Epithelial cell of proximal tubule (primary cell): ENCODE data around the gene XIST. TPM values are rescaled to one million over a fixed set of nuclear protein-coding genes. Genes with fewer than 3 reads are reported as not detected.

ENCODE experiments used
- DNase-seq: peaks from one replicate; pipeline ENCODE4 v3.0.0-alpha.2; 2011; ENCODE audit warnings: low read depth
- H3K4me3 ChIP-seq: 2 replicates; pipeline ENCODE4 v1.5.1; 2011; ENCODE audit warnings: low read depth, mild to moderate bottlenecking, low read length
- total RNA-seq: library from RNA; depleted of rRNA; stranded (reverse); fragments of >200 nt; gene quantifications from 2 replicates; pipeline ENCODE4 v1.2.3, GENCODE V29; 2015
- TF ChIP-seq, protein P1 (sequence below): conservative IDR thresholded peaks from 2 replicates; pipeline ENCODE4 v1.5.1; 2012; ENCODE audit warnings: low read depth, mild to moderate bottlenecking, low read length

Gene XIST
- total RNA-seq, 1 donor from 2014 or later, result not detected

DNA sequence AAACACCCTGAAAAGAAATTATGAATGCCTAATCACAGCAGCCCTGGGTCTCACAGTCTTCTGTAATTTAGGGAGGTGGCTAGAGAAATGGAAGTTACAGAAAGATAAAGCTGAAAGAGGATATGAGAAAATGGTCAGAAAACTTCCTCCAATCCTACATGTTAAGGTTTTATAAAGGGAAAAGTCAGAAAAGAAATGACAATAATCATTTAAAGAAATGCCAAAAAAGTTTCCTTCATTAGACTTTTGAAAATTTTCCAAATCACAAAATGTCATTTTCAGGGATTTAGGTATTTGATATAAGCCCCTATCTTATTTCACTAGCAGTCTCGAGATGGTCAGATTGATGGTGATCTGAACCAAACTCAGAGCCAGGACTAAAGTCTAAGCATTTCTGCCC lies 13.4 kb downstream of the XIST start:
- no peak for DNase-seq
- TF ChIP-seq, protein P1, sequence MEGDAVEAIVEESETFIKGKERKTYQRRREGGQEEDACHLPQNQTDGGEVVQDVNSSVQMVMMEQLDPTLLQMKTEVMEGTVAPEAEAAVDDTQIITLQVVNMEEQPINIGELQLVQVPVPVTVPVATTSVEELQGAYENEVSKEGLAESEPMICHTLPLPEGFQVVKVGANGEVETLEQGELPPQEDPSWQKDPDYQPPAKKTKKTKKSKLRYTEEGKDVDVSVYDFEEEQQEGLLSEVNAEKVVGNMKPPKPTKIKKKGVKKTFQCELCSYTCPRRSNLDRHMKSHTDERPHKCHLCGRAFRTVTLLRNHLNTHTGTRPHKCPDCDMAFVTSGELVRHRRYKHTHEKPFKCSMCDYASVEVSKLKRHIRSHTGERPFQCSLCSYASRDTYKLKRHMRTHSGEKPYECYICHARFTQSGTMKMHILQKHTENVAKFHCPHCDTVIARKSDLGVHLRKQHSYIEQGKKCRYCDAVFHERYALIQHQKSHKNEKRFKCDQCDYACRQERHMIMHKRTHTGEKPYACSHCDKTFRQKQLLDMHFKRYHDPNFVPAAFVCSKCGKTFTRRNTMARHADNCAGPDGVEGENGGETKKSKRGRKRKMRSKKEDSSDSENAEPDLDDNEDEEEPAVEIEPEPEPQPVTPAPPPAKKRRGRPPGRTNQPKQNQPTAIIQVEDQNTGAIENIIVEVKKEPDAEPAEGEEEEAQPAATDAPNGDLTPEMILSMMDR, result no peak
- H3K4me3 ChIP-seq, result no peak overlapping the region

DNA sequence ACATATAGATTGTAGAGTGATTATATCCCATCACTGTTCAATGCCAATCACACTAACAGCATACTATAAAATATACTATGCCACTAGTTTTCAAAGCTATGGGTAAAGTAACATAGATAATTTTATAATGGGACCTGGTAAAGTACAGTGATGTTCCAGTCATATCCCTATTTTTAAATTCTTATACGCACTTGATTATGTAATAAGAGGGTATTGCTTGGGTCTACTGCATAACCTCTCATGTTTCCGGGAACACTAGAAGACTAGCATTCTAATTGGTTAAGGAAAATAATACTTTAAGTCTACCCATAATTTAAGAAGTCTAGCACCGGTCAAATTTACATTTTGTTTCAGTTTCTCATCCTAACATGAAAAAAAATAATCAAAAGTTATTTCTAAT lies 14.4 kb downstream of the XIST start:
- TF ChIP-seq, protein P1, result no peak
- H3K4me3 ChIP-seq, result no peak overlapping the region
- DNase-seq, result no peak

DNA sequence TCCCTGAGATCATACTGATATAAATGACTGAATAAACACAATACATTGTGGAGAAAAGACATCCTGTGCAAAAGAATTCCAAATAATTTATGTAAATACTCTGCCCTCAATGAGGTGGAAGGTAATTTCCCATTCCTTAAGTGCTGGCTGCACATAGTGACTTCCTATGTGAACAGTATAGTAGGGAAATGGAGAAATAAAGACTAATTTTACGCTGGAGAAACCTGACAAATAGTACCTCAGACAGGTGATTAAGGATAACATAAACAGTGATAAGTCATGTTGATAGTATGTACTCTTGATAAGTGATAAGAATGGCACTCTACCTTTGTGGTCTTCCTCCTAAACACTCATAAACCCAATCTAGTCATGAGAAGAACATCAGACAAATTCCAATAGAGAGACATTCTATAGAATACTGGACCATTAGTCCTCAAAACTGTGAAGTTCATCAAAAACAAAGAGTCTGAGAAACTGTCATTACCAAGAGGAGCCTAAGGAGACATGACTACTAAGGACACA lies 15.5 kb downstream of the XIST start:
- no peak overlapping the region for H3K4me3 ChIP-seq
- TF ChIP-seq, protein P1, result no peak
- no peak for DNase-seq

DNA sequence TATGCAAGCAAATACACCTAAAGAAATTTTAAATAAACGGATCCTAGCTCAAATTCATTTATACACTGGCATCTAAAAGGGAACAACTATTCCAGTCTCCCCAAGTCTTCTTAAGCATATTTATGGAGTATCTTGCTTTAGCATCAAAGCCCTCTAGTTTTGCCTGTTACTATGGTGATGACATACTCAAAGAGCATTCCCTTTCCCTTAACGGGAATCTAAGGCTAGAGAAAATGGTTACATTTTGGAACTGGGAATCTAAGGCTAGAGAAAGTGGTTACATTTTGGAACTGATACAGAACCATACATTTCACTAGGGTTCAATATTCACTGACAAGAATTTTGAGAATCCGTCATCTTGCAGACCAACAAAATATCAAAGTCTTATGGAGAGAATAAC lies 18.3 kb downstream of the XIST start:
- no peak for DNase-seq
- TF ChIP-seq, protein P1, result no peak
- H3K4me3 ChIP-seq, result no peak overlapping the region

DNA sequence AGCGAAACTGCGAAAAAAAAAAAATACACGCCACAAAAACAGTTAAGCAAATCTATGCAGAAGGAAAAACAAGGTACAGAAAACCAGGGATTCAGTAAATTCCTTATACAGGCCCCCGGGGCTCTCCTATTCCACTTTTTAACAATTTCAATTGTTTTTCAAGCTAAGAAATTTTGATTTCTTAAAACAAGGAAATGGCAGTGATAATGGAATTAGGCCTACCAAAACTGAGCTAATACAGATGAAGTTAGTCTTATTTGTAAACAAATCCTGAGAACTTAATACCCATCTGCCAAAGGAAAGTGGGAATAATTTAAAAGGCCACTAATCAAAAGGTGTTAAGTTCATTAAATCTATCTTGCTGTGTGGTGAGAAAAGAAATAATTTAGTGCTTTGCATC lies 20.2 kb downstream of the XIST start:
- TF ChIP-seq, protein P1, result no peak
- DNase-seq, result no peak
- no peak overlapping the region for H3K4me3 ChIP-seq

DNA sequence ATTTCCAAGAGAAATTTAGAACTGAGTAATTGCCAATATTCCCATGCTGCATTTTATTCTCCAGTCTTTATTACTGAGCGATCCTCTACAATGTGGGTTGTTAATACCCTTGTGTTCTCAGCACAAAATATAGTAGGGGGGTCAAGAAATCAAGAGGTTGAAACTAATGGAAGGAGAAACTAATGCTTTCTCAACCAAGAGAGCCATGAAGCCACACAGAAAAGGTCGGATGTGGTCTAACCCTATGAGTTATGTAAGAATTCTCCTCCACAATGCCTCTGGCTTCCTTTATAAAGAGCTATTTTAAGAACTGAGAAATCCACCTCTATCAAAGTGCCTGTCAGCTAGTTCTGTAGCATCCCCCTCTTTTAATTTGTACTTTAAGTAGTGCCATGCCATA lies 21.0 kb downstream of the XIST start:
- TF ChIP-seq, protein P1, result no peak
- no peak overlapping the region for H3K4me3 ChIP-seq
- no peak for DNase-seq
